ENCODE results near the gene PLD5.
"Not testable (repeated sequence)": the region's sequence is repeated elsewhere in the genome, so short reads cannot be mapped to it uniquely, and the experiment has no call there.

The PLD5 gene

GRCh38 chr1:242065813-242066212 is 458.7 kb downstream of the PLD5 start:
- DNase-seq (ENCODE audit: low read depth in 1 of 2, low spot score in 1 of 2), result no peak

GRCh38 chr1:242062271-242062670 is 462.2 kb downstream of the PLD5 start:
- DNase-seq (ENCODE audit: low read depth in 1 of 2, low spot score in 1 of 2), result no peak

GRCh38 chr1:242059976-242060375 is 464.5 kb downstream of the PLD5 start:
- DNase-seq (ENCODE audit: low read depth in 1 of 2, low spot score in 1 of 2), result no peak

GRCh38 chr1:242058582-242058981 is 465.9 kb downstream of the PLD5 start:
- DNase-seq (ENCODE audit: low read depth in 1 of 2, low spot score in 1 of 2), result not testable (repeated sequence)

- not testable (repeated sequence) for DNase-seq (ENCODE audit: low read depth in 1 of 2, low spot score in 1 of 2)
Measured at GRCh38 chr1:242058181-242058580, 466.3 kb downstream of the PLD5 start.

- DNase-seq (ENCODE audit: low read depth in 1 of 2, low spot score in 1 of 2), result no peak
Measured at GRCh38 chr1:242057745-242058115, 466.8 kb downstream of the PLD5 start.

- DNase-seq (ENCODE audit: low read depth in 1 of 2, low spot score in 1 of 2), result no peak
Measured at GRCh38 chr1:242056988-242057744, 467.3 kb downstream of the PLD5 start.

GRCh38 chr1:242055749-242056320 is 468.7 kb downstream of the PLD5 start:
- DNase-seq (ENCODE audit: low read depth in 1 of 2, low spot score in 1 of 2), result no peak

- no peak for DNase-seq (ENCODE audit: low read depth in 1 of 2, low spot score in 1 of 2)
Measured at GRCh38 chr1:242043165-242043564, 481.3 kb downstream of the PLD5 start.

GRCh38 chr1:242034392-242034791 is 490.1 kb downstream of the PLD5 start:
- DNase-seq (ENCODE audit: low read depth in 1 of 2, low spot score in 1 of 2), result no peak

GRCh38 chr1:242033447-242033846 is 491.1 kb downstream of the PLD5 start:
- DNase-seq (ENCODE audit: low read depth in 1 of 2, low spot score in 1 of 2), result no peak
